OCI-LY3 (cell line): ENCODE data around the gene RSL1D1.
"Not testable (repeated sequence)": the region's sequence is repeated elsewhere in the genome, so short reads cannot be mapped to it uniquely, and the experiment has no call there.

Experiments
- EZH2phosphoT487 ChIP-seq: fragments of 200-600 bp; shearing (Covaris generic); IDR thresholded peaks from 2 replicates; pipeline ENCODE4 v1.6.1; 2018; ENCODE audit warnings: antibody characterized with exemption, mixed run types, low read depth
- TF ChIP-seq, protein P1 (sequence below): fragments of 200-600, 300-600 bp; sonication (generic); IDR thresholded peaks from 2 replicates; pipeline ENCODE4 v1.5.1; 2014; ENCODE audit warnings: antibody characterized with exemption, low read length, low read depth

DNA sequence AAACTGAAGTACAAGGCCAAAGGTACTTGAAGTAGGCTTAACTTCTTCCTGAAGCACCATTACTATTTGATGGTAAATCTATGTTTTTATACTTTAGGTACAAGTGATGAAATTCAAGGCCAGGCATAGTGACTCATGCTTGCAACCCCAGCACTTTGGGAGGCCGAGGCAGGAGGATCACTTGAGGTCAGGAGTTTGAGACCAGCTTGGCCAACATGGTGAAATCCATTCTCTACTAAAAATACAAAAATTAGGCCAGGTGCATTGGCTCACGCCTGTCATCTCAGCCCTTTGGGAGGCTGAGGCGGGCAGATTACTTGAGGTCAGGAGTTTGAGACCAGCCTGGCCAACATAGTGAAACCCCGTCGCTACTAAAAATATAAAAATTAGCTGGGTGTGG, 27.7 kb downstream of the RSL1D1 start:
- TF ChIP-seq, protein P1, sequence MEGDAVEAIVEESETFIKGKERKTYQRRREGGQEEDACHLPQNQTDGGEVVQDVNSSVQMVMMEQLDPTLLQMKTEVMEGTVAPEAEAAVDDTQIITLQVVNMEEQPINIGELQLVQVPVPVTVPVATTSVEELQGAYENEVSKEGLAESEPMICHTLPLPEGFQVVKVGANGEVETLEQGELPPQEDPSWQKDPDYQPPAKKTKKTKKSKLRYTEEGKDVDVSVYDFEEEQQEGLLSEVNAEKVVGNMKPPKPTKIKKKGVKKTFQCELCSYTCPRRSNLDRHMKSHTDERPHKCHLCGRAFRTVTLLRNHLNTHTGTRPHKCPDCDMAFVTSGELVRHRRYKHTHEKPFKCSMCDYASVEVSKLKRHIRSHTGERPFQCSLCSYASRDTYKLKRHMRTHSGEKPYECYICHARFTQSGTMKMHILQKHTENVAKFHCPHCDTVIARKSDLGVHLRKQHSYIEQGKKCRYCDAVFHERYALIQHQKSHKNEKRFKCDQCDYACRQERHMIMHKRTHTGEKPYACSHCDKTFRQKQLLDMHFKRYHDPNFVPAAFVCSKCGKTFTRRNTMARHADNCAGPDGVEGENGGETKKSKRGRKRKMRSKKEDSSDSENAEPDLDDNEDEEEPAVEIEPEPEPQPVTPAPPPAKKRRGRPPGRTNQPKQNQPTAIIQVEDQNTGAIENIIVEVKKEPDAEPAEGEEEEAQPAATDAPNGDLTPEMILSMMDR: not testable (repeated sequence)
- not testable (repeated sequence) for TF ChIP-seq EZH2phosphoT487
